ENCODE data around the gene CCP110. TPM values are rescaled to one million over a fixed set of nuclear protein-coding genes. Genes with fewer than 3 reads are reported as not detected.

Gene CCP110
- total and polyA plus RNA-seq, 2 of the 13 experiments (the other 11 are each of a cell fraction or from before 2014, with no cell fraction given): 10.0 to 11.1 TPM

- TF ChIP-seq ZNF276 (CRISPR knock-in tag; IDR thresholded peaks at IDR 0.05; ENCODE audit: low read depth) (0 out of 2 replicates have a peak, but pooled peaks have one; percentile 16), BATF2 (CRISPR knock-in tag; IDR thresholded peaks at IDR 0.05) (no peak), TIGD3 (CRISPR knock-in tag; IDR thresholded peaks at IDR 0.05; ENCODE audit: borderline replicate concordance) (0 out of 2 replicates have a peak, but pooled peaks have one; percentile 32), ZNF121 (CRISPR knock-in tag; IDR thresholded peaks at IDR 0.05) (peak; percentile 43; the same call in 1 of the 2 replicates), SMAD3 (CRISPR knock-in tag; IDR thresholded peaks at IDR 0.05) (peak; percentile 84; the same call in 1 of the 2 replicates), ZNF136 (CRISPR knock-in tag; IDR thresholded peaks at IDR 0.05; ENCODE audit: low read depth) (peak; percentile 79; the same call in 1 of the 2 replicates), BCL3 (CRISPR knock-in tag; IDR thresholded peaks at IDR 0.05) (peak; percentile 98; the same call in 1 of the 2 replicates), ZNF280D (CRISPR knock-in tag; IDR thresholded peaks at IDR 0.05) (peak; percentile 95), PHF21A (CRISPR knock-in tag; IDR thresholded peaks at IDR 0.05) (peak; percentile 16; the same call in 1 of the 2 replicates), BCL6 (CRISPR knock-in tag; IDR thresholded peaks at IDR 0.05) (peak; percentile 36; the same call in 1 of the 2 replicates), KMT2B (CRISPR knock-in tag; IDR thresholded peaks at IDR 0.05) (peak; percentile 90; the same call in 1 of the 2 replicates), PAF1 (CRISPR knock-in tag; IDR thresholded peaks at IDR 0.05) (no peak), ZNF530 (CRISPR knock-in tag; IDR thresholded peaks at IDR 0.05; ENCODE audit: low read depth) (no peak), PRDM4 (CRISPR knock-in tag; IDR thresholded peaks at IDR 0.05; ENCODE audit: borderline replicate concordance) (0 out of 2 replicates have a peak, but pooled peaks have one; percentile 31)
Observed at GRCh38 chr16:19521471-19522396, 2.0 kb upstream of the CCP110 start, which contains the start of gene GDE1 (continued).
